HEK293 (cell line): Measurements from ENCODE around the gene FOSB.

Source experiments
- BCL11A ChIP-seq: fragments of 450-650 bp; formaldehyde crosslinking; IDR thresholded peaks from 2 replicates; pipeline ENCODE4 v1.5.1; 2016; ENCODE audit warnings: low read depth, missing biosample characterization, missing genetic modification characterization
- EGR2 ChIP-seq: fragments of 450-650 bp; formaldehyde crosslinking; IDR thresholded peaks from 2 replicates; pipeline ENCODE4 v1.5.1; 2016; ENCODE audit warnings: low read depth, missing biosample characterization, missing genetic modification characterization
- FEZF1 ChIP-seq: fragments of 450-650 bp; formaldehyde crosslinking; IDR thresholded peaks from 2 replicates; pipeline ENCODE4 v1.5.1; 2016; ENCODE audit warnings: missing biosample characterization, missing genetic modification characterization
- HOXA7 ChIP-seq: sonication (generic); formaldehyde crosslinking; IDR thresholded peaks from 2 replicates; pipeline ENCODE4 v1.8.1; 2022; ENCODE audit warnings: missing genetic modification reagents, borderline replicate concordance
- HOXD13 ChIP-seq: sonication (generic); formaldehyde crosslinking; IDR thresholded peaks from 2 replicates; pipeline ENCODE4 v1.8.0; 2022; ENCODE audit warnings: missing genetic modification reagents, borderline replicate concordance
- KLF10 ChIP-seq: fragments of 450-650 bp; IDR thresholded peaks from 2 replicates; pipeline ENCODE4 v1.5.1; 2018; ENCODE audit warnings: missing biosample characterization, mild to moderate bottlenecking, missing genetic modification characterization
- PRDM4 ChIP-seq: fragments of 450-650 bp; formaldehyde crosslinking; IDR thresholded peaks from 2 replicates; pipeline ENCODE4 v1.5.1; 2017; ENCODE audit warnings: missing biosample characterization, missing genetic modification characterization
- SCRT1 ChIP-seq: fragments of 450-650 bp; formaldehyde crosslinking; IDR thresholded peaks from 2 replicates; pipeline ENCODE4 v1.5.1; 2016; ENCODE audit warnings: missing biosample characterization, missing genetic modification characterization, borderline replicate concordance
- SP2 ChIP-seq: fragments of 450-650 bp; formaldehyde crosslinking; IDR thresholded peaks from 2 replicates; pipeline ENCODE4 v1.5.1; 2016; ENCODE audit warnings: missing biosample characterization, missing genetic modification characterization
- TSHZ1 ChIP-seq: fragments of 450-650 bp; formaldehyde crosslinking; IDR thresholded peaks from 2 replicates; pipeline ENCODE4 v1.5.1; 2016; ENCODE audit warnings: missing biosample characterization, missing genetic modification characterization, borderline replicate concordance
- ZBTB1 ChIP-seq: fragments of 450-650 bp; formaldehyde crosslinking; IDR thresholded peaks from 2 replicates; pipeline ENCODE4 v1.5.1; 2016; ENCODE audit warnings: missing biosample characterization, missing genetic modification characterization
- ZBTB7A ChIP-seq: fragments of 450-650 bp; formaldehyde crosslinking; IDR thresholded peaks from 2 replicates; pipeline ENCODE4 v1.5.1; 2016; ENCODE audit warnings: low read depth, missing biosample characterization, missing genetic modification characterization
- ZEB2 ChIP-seq: fragments of 450-650 bp; formaldehyde crosslinking; IDR thresholded peaks from 2 replicates; pipeline ENCODE4 v1.5.1; 2016; ENCODE audit warnings: missing biosample characterization, missing genetic modification characterization
- ZNF2 ChIP-seq: fragments of 450-650 bp; formaldehyde crosslinking; IDR thresholded peaks from 2 replicates; pipeline ENCODE4 v1.5.1; 2016; ENCODE audit warnings: missing biosample characterization, missing genetic modification characterization
- ZNF214 ChIP-seq: fragments of 450-650 bp; formaldehyde crosslinking; IDR thresholded peaks from 2 replicates; pipeline ENCODE4 v1.5.1; 2017; ENCODE audit warnings: missing biosample characterization, mild to moderate bottlenecking, missing genetic modification characterization, borderline replicate concordance
- ZNF302 ChIP-seq: fragments of 450-650 bp; formaldehyde crosslinking; IDR thresholded peaks from 2 replicates; pipeline ENCODE4 v1.5.1; 2016; ENCODE audit warnings: missing biosample characterization, missing genetic modification characterization, low read depth
- ZNF394 ChIP-seq: fragments of 450-650 bp; formaldehyde crosslinking; IDR thresholded peaks from 2 replicates; pipeline ENCODE4 v1.5.1; 2016; ENCODE audit warnings: missing biosample characterization, missing genetic modification characterization, mild to moderate bottlenecking, moderate library complexity, borderline replicate concordance
- ZNF501 ChIP-seq: fragments of 450-650 bp; formaldehyde crosslinking; IDR thresholded peaks from 2 replicates; pipeline ENCODE4 v1.5.1; 2016; ENCODE audit warnings: missing biosample characterization, missing genetic modification characterization
- ZNF510 ChIP-seq: fragments of 450-650 bp; formaldehyde crosslinking; IDR thresholded peaks from 2 replicates; pipeline ENCODE4 v1.5.1; 2018; ENCODE audit warnings: mild to moderate bottlenecking, missing genetic modification characterization, missing biosample characterization; ENCODE audit not compliant: insufficient replicate concordance
- ZNF544 ChIP-seq: fragments of 450-650 bp; formaldehyde crosslinking; IDR thresholded peaks from 2 replicates; pipeline ENCODE4 v1.5.0; 2017; ENCODE audit warnings: missing biosample characterization, missing genetic modification characterization
- ZNF548 ChIP-seq: fragments of 450-650 bp; formaldehyde crosslinking; IDR thresholded peaks from 2 replicates; pipeline ENCODE4 v1.5.1; 2016; ENCODE audit warnings: missing biosample characterization, missing genetic modification characterization
- ZNF549 ChIP-seq: fragments of 450-650 bp; IDR thresholded peaks from 2 replicates; pipeline ENCODE4 v1.5.1; 2018; ENCODE audit warnings: missing biosample characterization, missing genetic modification characterization, mild to moderate bottlenecking, inconsistent platforms, moderate library complexity
- ZNF624 ChIP-seq: fragments of 450-650 bp; formaldehyde crosslinking; IDR thresholded peaks from 2 replicates; pipeline ENCODE4 v1.5.1; 2017; ENCODE audit warnings: missing biosample characterization, missing genetic modification characterization
- ZNF639 ChIP-seq: fragments of 450-650 bp; formaldehyde crosslinking; IDR thresholded peaks from 2 replicates; pipeline ENCODE4 v1.5.1; 2016; ENCODE audit warnings: missing biosample characterization, missing genetic modification characterization
- ZNF677 ChIP-seq: fragments of 450-650 bp; IDR thresholded peaks from 2 replicates; pipeline ENCODE4 v1.5.0; 2018; ENCODE audit warnings: missing biosample characterization, mild to moderate bottlenecking, missing genetic modification characterization, moderate library complexity
- ZNF843 ChIP-seq: fragments of 450-650 bp; formaldehyde crosslinking; IDR thresholded peaks from 2 replicates; pipeline ENCODE4 v1.5.1; 2016; ENCODE audit warnings: missing biosample characterization, missing genetic modification characterization
- TF ChIP-seq, protein P1 (sequence below): fragments of 450-650 bp; formaldehyde crosslinking; IDR thresholded peaks from 2 replicates; pipeline ENCODE4 v1.5.1; 2016; ENCODE audit warnings: missing biosample characterization, missing genetic modification characterization, borderline replicate concordance
- TF ChIP-seq, protein P2 (sequence below): fragments of 450-650 bp; formaldehyde crosslinking; IDR thresholded peaks from 2 replicates; pipeline ENCODE4 v1.5.1; 2016; ENCODE audit warnings: missing biosample characterization, missing genetic modification characterization
- TF ChIP-seq, protein P3 (sequence below): fragments of 450-650 bp; IDR thresholded peaks from 2 replicates; pipeline ENCODE4 v1.5.1; 2018; ENCODE audit warnings: missing biosample characterization, missing genetic modification characterization

Gene FOSB

DNA sequence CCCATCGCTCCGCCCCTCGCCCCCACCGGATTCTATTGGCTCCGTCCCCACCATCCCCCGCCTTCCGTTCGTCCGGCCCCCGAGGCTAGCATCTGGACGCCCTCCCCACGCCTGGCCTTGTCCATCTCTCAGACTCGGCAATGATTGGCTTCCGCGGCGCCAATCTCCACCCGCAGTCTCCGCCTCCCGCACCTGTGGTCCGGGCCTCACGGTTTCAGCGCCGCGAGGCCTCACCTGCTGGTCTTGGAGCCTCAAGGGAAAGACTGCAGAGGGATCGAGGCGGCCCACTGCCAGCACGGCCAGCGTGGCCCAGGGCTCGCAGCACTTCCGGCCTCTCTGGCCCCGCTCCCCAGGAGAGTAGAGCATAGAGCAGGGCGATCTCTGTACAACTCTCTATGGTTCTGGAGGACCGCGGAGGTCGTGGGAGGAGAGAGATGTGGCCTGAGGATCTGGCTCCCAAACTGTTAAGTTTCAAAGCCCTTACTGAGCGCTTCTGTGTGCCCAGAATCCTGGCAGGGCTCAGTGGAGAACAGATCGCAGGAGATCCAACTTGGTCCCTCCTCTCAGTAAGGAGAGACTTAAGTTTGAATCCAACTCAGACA is 44.1 kb upstream of the FOSB start, which contains the start of gene ERCC1 (continued):
- peak; percentile 55 for TF ChIP-seq BCL11A (tag by site-specific recombination)
- no peak for TF ChIP-seq FEZF1
- TF ChIP-seq ZNF544 (tag by site-specific recombination) = no peak
- TF ChIP-seq ZNF510 (tag by site-specific recombination) = no peak
- peak; percentile 67; the same call in 1 of the 2 replicates for TF ChIP-seq ZNF2 (tag by site-specific recombination)
- no peak for TF ChIP-seq ZNF624
- peak; percentile 24; the same call in 1 of the 2 replicates for TF ChIP-seq ZNF843
- no peak for TF ChIP-seq ZNF302 (tag by site-specific recombination)
- TF ChIP-seq ZNF394 (tag by site-specific recombination) = no peak
- TF ChIP-seq KLF10 = peak; percentile 77; the same call in 1 of the 2 replicates
- TF ChIP-seq, protein P1, sequence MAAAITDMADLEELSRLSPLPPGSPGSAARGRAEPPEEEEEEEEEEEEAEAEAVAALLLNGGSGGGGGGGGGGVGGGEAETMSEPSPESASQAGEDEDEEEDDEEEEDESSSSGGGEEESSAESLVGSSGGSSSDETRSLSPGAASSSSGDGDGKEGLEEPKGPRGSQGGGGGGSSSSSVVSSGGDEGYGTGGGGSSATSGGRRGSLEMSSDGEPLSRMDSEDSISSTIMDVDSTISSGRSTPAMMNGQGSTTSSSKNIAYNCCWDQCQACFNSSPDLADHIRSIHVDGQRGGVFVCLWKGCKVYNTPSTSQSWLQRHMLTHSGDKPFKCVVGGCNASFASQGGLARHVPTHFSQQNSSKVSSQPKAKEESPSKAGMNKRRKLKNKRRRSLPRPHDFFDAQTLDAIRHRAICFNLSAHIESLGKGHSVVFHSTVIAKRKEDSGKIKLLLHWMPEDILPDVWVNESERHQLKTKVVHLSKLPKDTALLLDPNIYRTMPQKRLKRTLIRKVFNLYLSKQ (tag by site-specific recombination) = no peak
- TF ChIP-seq, protein P2, sequence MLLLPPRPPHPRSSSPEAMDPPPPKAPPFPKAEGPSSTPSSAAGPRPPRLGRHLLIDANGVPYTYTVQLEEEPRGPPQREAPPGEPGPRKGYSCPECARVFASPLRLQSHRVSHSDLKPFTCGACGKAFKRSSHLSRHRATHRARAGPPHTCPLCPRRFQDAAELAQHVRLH (tag by site-specific recombination) = no peak
- no peak for TF ChIP-seq ZNF214
- TF ChIP-seq ZNF677 (tag by site-specific recombination) = no peak
- TF ChIP-seq ZNF639 (tag by site-specific recombination) = no peak
- TF ChIP-seq, protein P3, sequence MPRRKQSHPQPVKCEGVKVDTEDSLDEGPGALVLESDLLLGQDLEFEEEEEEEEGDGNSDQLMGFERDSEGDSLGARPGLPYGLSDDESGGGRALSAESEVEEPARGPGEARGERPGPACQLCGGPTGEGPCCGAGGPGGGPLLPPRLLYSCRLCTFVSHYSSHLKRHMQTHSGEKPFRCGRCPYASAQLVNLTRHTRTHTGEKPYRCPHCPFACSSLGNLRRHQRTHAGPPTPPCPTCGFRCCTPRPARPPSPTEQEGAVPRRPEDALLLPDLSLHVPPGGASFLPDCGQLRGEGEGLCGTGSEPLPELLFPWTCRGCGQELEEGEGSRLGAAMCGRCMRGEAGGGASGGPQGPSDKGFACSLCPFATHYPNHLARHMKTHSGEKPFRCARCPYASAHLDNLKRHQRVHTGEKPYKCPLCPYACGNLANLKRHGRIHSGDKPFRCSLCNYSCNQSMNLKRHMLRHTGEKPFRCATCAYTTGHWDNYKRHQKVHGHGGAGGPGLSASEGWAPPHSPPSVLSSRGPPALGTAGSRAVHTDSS (tag by site-specific recombination) = no peak
- TF ChIP-seq SCRT1 (tag by site-specific recombination) = peak; percentile 98
- peak; percentile 45 for TF ChIP-seq EGR2 (tag by site-specific recombination)
- TF ChIP-seq ZBTB7A (tag by site-specific recombination) = no peak
- TF ChIP-seq HOXA7 (CRISPR knock-in tag) = no peak
- peak; percentile 22; the same call in 1 of the 2 replicates for TF ChIP-seq TSHZ1 (tag by site-specific recombination)
- TF ChIP-seq SP2 (tag by site-specific recombination) = peak; percentile 96
- no peak for TF ChIP-seq ZNF548 (tag by site-specific recombination)
- TF ChIP-seq ZEB2 (tag by site-specific recombination) = peak; percentile 76
- TF ChIP-seq HOXD13 (CRISPR knock-in tag) = no peak
- TF ChIP-seq ZNF549 (tag by site-specific recombination) = no peak
- no peak for TF ChIP-seq ZBTB1 (tag by site-specific recombination)
- TF ChIP-seq ZNF501 (tag by site-specific recombination) = peak; percentile 60
- TF ChIP-seq PRDM4 (tag by site-specific recombination) = no peak
